Measurements from ENCODE around the gene MRGPRX4.

- TF ChIP-seq POLR2A (IDR thresholded peaks at IDR 0.05) = no peak
- TF ChIP-seq, protein P1, sequence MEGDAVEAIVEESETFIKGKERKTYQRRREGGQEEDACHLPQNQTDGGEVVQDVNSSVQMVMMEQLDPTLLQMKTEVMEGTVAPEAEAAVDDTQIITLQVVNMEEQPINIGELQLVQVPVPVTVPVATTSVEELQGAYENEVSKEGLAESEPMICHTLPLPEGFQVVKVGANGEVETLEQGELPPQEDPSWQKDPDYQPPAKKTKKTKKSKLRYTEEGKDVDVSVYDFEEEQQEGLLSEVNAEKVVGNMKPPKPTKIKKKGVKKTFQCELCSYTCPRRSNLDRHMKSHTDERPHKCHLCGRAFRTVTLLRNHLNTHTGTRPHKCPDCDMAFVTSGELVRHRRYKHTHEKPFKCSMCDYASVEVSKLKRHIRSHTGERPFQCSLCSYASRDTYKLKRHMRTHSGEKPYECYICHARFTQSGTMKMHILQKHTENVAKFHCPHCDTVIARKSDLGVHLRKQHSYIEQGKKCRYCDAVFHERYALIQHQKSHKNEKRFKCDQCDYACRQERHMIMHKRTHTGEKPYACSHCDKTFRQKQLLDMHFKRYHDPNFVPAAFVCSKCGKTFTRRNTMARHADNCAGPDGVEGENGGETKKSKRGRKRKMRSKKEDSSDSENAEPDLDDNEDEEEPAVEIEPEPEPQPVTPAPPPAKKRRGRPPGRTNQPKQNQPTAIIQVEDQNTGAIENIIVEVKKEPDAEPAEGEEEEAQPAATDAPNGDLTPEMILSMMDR (IDR thresholded peaks at IDR 0.05) = no peak
Observed at GRCh38 chr11:18173225-18173866, 709 bp downstream of the MRGPRX4 start.

Measured in gastroesophageal sphincter (tissue), 3 donors.